Measurements from ENCODE around the gene PIH1D2. TPM values are rescaled to one million over a fixed set of nuclear protein-coding genes. Genes with fewer than 3 reads are reported as not detected.

Gene PIH1D2
- total and polyA plus RNA-seq, 10 of the 15 experiments (the other 5 are each of a cell fraction or from before 2014, with no cell fraction given), result 0.51 to 3.0 (median 1.5) TPM

GRCh38 chr11:112024773-112025678 lies 48.8 kb downstream of the PIH1D2 start, which contains the start of gene DLAT (continued):
- TF ChIP-seq PBX3 (IDR thresholded peaks at IDR 0.05; ENCODE audit: insufficient replicate concordance, low read depth, low read length) (no peak), USF2 (IDR thresholded peaks at IDR 0.05; ENCODE audit: borderline replicate concordance, low read depth, low read length) (no peak), MEF2A (IDR thresholded peaks at IDR 0.05; ENCODE audit: insufficient read depth, low read depth, low read length) (no peak), SIN3A (IDR thresholded peaks at IDR 0.05; ENCODE audit: low read depth, low read length) (no peak), CEBPB (IDR thresholded peaks at IDR 0.05; ENCODE audit: borderline replicate concordance in 1 of 2, low read depth in 2 of 2, low read length in 2 of 2) (no peak), RAD21 (IDR thresholded peaks at IDR 0.05; ENCODE audit: insufficient read depth, low read depth, low read length) (no peak), FOXM1 (IDR thresholded peaks at IDR 0.05; ENCODE audit: low read depth, low read length) (no peak), REST (IDR thresholded peaks at IDR 0.05; ENCODE audit: low read depth, low read length) (no peak), ZBTB4 (CRISPR knock-in tag; IDR thresholded peaks at IDR 0.05) (no peak), EGR1 (IDR thresholded peaks at IDR 0.05; ENCODE audit: borderline replicate concordance in 1 of 2, low read depth in 2 of 2, low read length in 2 of 2) (no peak), JUNB (IDR thresholded peaks at IDR 0.05) (no peak; the same call in 1 of the 2 replicates), EED (IDR thresholded peaks at IDR 0.05; ENCODE audit: low read depth) (no peak), PML (IDR thresholded peaks at IDR 0.05; ENCODE audit: low read length) (peak; percentile 71; the same call in 1 of the 2 replicates), ESRRA (IDR thresholded peaks at IDR 0.05; ENCODE audit: low read length) (peak; percentile 70; the same call in 1 of the 2 replicates), SRF (IDR thresholded peaks at IDR 0.05; ENCODE audit: low read depth in 2 of 2, low read length in 2 of 2) (no peak), IRF3 (IDR thresholded peaks at IDR 0.05) (no peak), YBX1 (IDR thresholded peaks at IDR 0.05) (no peak)

All from GM12878 (cell line).